ENCODE data around the gene CLCNKA.

CLCNKA gene

GRCh38 chr1:16063921-16064320 lies 42.1 kb downstream of the CLCNKA start:
- H3K4me1 ChIP-seq (ENCODE audit: insufficient read depth, low read length, severe bottlenecking), result no peaks in the 10 kb centered on the region
- no peaks in the 10 kb centered on the region for H3K9me3 ChIP-seq (ENCODE audit: low read length)
- H3K27ac ChIP-seq (ENCODE audit: low read depth, low read length, poor library complexity, severe bottlenecking), result no peak overlapping the region
- no peaks in the 10 kb centered on the region for H4K20me1 ChIP-seq (ENCODE audit: insufficient read depth, low read length)
- no peaks in the 10 kb centered on the region for H3K9me2 ChIP-seq (ENCODE audit: low read depth, low read length)
- no peaks in the 10 kb centered on the region for H3K79me2 ChIP-seq (ENCODE audit: insufficient read depth, low read length)
- H3K4me3 ChIP-seq (ENCODE audit: low read depth, low read length, poor library complexity, severe bottlenecking), result no peak overlapping the region
- H3K4me2 ChIP-seq (ENCODE audit: low read length), result no peak overlapping the region
- TF ChIP-seq, protein P1, sequence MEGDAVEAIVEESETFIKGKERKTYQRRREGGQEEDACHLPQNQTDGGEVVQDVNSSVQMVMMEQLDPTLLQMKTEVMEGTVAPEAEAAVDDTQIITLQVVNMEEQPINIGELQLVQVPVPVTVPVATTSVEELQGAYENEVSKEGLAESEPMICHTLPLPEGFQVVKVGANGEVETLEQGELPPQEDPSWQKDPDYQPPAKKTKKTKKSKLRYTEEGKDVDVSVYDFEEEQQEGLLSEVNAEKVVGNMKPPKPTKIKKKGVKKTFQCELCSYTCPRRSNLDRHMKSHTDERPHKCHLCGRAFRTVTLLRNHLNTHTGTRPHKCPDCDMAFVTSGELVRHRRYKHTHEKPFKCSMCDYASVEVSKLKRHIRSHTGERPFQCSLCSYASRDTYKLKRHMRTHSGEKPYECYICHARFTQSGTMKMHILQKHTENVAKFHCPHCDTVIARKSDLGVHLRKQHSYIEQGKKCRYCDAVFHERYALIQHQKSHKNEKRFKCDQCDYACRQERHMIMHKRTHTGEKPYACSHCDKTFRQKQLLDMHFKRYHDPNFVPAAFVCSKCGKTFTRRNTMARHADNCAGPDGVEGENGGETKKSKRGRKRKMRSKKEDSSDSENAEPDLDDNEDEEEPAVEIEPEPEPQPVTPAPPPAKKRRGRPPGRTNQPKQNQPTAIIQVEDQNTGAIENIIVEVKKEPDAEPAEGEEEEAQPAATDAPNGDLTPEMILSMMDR (IDR thresholded peaks at IDR 0.05; ENCODE audit: low read length), result no peak
- TF ChIP-seq EZH2 (IDR thresholded peaks at IDR 0.05; ENCODE audit: borderline replicate concordance, low read length), result no peak
- 0 out of 2 replicates have a peak, but pooled peaks cover 6% of the 10 kb centered on the region for H3K27me3 ChIP-seq (ENCODE audit: insufficient read depth, low read length)
- no peak overlapping the region for H2AFZ ChIP-seq (ENCODE audit: low read length)
- no peaks in the 10 kb centered on the region for H3F3A ChIP-seq (ENCODE audit: insufficient read depth, low read length)
- no peaks in the 10 kb centered on the region for H3K36me3 ChIP-seq (ENCODE audit: insufficient read depth, low read length)
- no peak overlapping the region for H3K9ac ChIP-seq (ENCODE audit: low read length)

DNA sequence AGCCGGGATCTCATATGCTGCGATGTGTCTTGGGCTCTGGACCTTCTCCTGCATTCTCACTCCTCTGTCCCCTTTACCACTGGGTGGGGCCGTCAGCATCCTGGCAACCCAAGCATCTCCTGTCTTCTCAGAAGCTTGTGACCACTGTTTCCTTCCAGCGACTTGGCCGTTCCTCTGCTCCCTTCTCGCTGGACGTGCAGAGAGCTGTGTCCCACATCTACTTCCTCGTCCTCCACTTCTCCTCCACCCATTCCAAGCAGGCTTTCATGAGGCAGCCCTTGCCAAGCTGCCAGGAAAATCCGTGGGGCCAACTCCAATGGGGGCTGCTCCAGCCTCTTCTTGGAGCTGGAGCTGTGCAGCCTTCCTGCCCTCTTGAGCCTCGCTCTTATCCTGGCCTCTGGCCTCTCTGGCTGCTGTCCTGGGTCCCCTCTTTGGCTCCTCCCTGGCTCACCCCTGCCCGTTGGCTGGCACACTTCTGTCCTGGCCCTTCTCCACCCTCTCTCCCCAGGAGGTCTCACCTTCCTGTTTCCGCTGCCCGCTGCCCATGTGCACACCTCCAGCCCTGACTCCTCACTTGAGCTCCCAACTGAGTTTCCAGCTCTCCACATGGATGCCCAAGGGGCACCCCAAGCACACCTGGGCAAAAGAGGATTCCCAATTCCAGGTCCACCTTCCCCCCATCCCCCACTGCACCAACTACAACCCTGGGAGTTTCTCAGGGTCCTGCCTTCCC lies 42.9 kb downstream of the CLCNKA start:
- Histone ChIP-seq H3K4me1 (ENCODE audit: insufficient read depth, low read length, severe bottlenecking) (no peaks in the 10 kb centered on the region), H3K79me2 (ENCODE audit: insufficient read depth, low read length) (no peaks in the 10 kb centered on the region), H2AFZ (ENCODE audit: low read length) (no peak overlapping the region), H3K4me3 (ENCODE audit: low read depth, low read length, poor library complexity, severe bottlenecking) (no peak overlapping the region), H3K9me2 (ENCODE audit: low read depth, low read length) (no peaks in the 10 kb centered on the region), H3K27ac (ENCODE audit: low read depth, low read length, poor library complexity, severe bottlenecking) (no peak overlapping the region), H3K36me3 (ENCODE audit: insufficient read depth, low read length) (no peaks in the 10 kb centered on the region), H3K4me2 (ENCODE audit: low read length) (no peak overlapping the region), H3K9ac (ENCODE audit: low read length) (no peak overlapping the region), H4K20me1 (ENCODE audit: insufficient read depth, low read length) (no peaks in the 10 kb centered on the region), H3K9me3 (ENCODE audit: low read length) (no peaks in the 10 kb centered on the region), H3F3A (ENCODE audit: insufficient read depth, low read length) (no peaks in the 10 kb centered on the region), H3K27me3 (ENCODE audit: insufficient read depth, low read length) (0 out of 2 replicates have a peak, but pooled peaks cover 6% of the 10 kb centered on the region)
- TF ChIP-seq, protein P1 (IDR thresholded peaks at IDR 0.05; ENCODE audit: low read length), result no peak
- TF ChIP-seq EZH2 (IDR thresholded peaks at IDR 0.05; ENCODE audit: borderline replicate concordance, low read length), result no peak

DNA sequence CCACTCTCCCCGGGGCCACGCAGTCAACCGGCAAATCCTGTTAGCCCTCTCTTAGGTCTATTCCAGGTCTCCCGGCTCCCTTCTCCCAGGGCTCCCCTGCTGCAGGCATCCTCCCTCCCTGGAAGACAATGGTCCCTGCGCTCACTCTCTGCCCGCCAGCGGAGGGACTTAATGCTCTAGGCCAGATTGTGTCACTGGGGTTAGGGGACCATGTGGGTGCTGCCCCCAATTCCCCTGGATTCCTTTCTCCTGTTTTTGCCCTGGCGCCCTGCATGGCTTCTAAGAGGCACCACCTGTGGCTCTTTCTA lies 43.4 kb downstream of the CLCNKA start:
- no peaks in the 10 kb centered on the region for H4K20me1 ChIP-seq (ENCODE audit: insufficient read depth, low read length)
- no peaks in the 10 kb centered on the region for H3K4me1 ChIP-seq (ENCODE audit: insufficient read depth, low read length, severe bottlenecking)
- H3K4me3 ChIP-seq (ENCODE audit: low read depth, low read length, poor library complexity, severe bottlenecking), result no peak overlapping the region
- no peaks in the 10 kb centered on the region for H3K36me3 ChIP-seq (ENCODE audit: insufficient read depth, low read length)
- no peaks in the 10 kb centered on the region for H3K79me2 ChIP-seq (ENCODE audit: insufficient read depth, low read length)
- TF ChIP-seq EZH2 (IDR thresholded peaks at IDR 0.05; ENCODE audit: borderline replicate concordance, low read length), result no peak
- TF ChIP-seq, protein P1 (IDR thresholded peaks at IDR 0.05; ENCODE audit: low read length), result no peak
- 0 out of 2 replicates have a peak, but pooled peaks cover 6% of the 10 kb centered on the region for H3K27me3 ChIP-seq (ENCODE audit: insufficient read depth, low read length)
- no peak overlapping the region for H2AFZ ChIP-seq (ENCODE audit: low read length)
- H3K4me2 ChIP-seq (ENCODE audit: low read length), result no peak overlapping the region
- H3K27ac ChIP-seq (ENCODE audit: low read depth, low read length, poor library complexity, severe bottlenecking), result no peak overlapping the region
- H3K9ac ChIP-seq (ENCODE audit: low read length), result no peak overlapping the region
- H3K9me3 ChIP-seq (ENCODE audit: low read length), result no peaks in the 10 kb centered on the region
- no peaks in the 10 kb centered on the region for H3F3A ChIP-seq (ENCODE audit: insufficient read depth, low read length)
- no peaks in the 10 kb centered on the region for H3K9me2 ChIP-seq (ENCODE audit: low read depth, low read length)

Data from OCI-LY1 (cell line).